DND-41 (cell line): ENCODE data around the gene COX10.

ENCODE experiments used
- CTCF ChIP-seq: IDR thresholded peaks from 2 replicates; pipeline ENCODE4 v1.5.1; 2012; ENCODE audit warnings: borderline replicate concordance, low read length, moderate library complexity, mild to moderate bottlenecking; ENCODE audit not compliant: poor library complexity, severe bottlenecking; ENCODE audit errors: extremely low read depth
- EZH2 ChIP-seq: IDR thresholded peaks from 3 replicates; pipeline ENCODE4 v1.6.1; 2012; ENCODE audit warnings: borderline replicate concordance, low read depth, mild to moderate bottlenecking, moderate library complexity, low read length, inconsistent platforms; ENCODE audit not compliant: severe bottlenecking

GRCh38 chr17:14133104-14133503, 63.8 kb downstream of the COX10 start:
- TF ChIP-seq CTCF (no peak), EZH2 (no peak)
